Suprapubic skin (tissue), 3 donors: ENCODE measurements around the gene KNDC1.

Experiments used
- EP300 ChIP-seq: sonication (generic); formaldehyde crosslinking; IDR thresholded peaks from one replicate; pipeline ENCODE4 v1.6.1; 2017; ENCODE audit warnings: antibody characterized with exemption
- POLR2A ChIP-seq, 2 donors: fragments of 450-650 bp; IDR thresholded peaks; one replicate each; pipeline ENCODE4 v1.6.1; 2017; ENCODE audit warnings: antibody characterized with exemption in 2 of 2, mild to moderate bottlenecking in 2 of 2, moderate library complexity in 2 of 2
- TF ChIP-seq, protein P1 (sequence below), 2 donors: fragments of 200-600 bp in 1 of 2; fragments of 450-650 bp in 1 of 2; sonication (generic) in 1 of 2; IDR thresholded peaks; one replicate each; pipeline ENCODE4 v1.5.1; 2016 to 2019; ENCODE audit warnings: antibody characterized with exemption in 2 of 2, mild to moderate bottlenecking in 1 of 2, moderate library complexity in 1 of 2

DNA sequence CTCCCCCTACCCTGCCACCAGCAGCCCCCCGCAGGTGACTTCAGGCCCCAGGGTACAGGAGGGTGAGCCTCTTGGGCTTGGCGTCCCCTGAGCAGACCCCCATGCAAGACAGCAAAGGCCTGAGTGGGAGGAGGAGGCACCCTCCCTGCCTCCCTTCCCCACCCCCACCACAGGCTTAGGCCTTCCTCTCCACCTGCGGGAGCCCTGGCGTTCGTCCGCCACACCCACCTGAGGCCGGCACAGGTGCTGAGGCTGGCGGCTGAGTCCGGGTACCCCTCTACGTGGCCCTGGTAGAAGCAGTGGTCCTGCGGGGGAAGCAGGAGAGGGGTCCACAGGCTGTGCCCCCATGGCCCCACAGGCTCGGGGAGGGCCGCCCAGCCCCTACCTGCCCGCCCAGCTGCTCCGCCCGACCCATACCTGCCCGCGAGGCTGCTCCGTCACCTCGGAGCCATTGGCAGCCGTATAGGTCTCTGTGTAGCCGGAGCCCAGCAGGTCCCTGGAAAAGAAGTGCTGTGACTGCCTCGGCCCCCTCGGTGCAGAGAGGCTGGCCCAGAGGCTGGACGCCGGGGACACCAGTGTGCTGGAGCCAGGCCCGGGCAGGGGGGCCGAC lies 113.6 kb downstream of the KNDC1 start:
- TF ChIP-seq, protein P1, sequence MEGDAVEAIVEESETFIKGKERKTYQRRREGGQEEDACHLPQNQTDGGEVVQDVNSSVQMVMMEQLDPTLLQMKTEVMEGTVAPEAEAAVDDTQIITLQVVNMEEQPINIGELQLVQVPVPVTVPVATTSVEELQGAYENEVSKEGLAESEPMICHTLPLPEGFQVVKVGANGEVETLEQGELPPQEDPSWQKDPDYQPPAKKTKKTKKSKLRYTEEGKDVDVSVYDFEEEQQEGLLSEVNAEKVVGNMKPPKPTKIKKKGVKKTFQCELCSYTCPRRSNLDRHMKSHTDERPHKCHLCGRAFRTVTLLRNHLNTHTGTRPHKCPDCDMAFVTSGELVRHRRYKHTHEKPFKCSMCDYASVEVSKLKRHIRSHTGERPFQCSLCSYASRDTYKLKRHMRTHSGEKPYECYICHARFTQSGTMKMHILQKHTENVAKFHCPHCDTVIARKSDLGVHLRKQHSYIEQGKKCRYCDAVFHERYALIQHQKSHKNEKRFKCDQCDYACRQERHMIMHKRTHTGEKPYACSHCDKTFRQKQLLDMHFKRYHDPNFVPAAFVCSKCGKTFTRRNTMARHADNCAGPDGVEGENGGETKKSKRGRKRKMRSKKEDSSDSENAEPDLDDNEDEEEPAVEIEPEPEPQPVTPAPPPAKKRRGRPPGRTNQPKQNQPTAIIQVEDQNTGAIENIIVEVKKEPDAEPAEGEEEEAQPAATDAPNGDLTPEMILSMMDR (IDR thresholded peaks at IDR 0.05), result no peak
- TF ChIP-seq EP300, result no peak
- no peak for TF ChIP-seq POLR2A (IDR thresholded peaks at IDR 0.05)
